NCI-H2029 treated with DMSO at 0.1 percent for 48 hours (cell line): ENCODE data around the gene RBM17.
"Not testable (repeated sequence)": the region's sequence is repeated elsewhere in the genome, so short reads cannot be mapped to it uniquely, and the experiment has no call there.

Experiments
- DNase-seq: peaks from one replicate; lab custom pipeline; 2025; lab: John Stamatoyannopoulos, UW

RBM17 gene

GRCh38 chr10:6056411-6057135 lies 32.3 kb upstream of the RBM17 start:
- DNase-seq = no peak

DNA sequence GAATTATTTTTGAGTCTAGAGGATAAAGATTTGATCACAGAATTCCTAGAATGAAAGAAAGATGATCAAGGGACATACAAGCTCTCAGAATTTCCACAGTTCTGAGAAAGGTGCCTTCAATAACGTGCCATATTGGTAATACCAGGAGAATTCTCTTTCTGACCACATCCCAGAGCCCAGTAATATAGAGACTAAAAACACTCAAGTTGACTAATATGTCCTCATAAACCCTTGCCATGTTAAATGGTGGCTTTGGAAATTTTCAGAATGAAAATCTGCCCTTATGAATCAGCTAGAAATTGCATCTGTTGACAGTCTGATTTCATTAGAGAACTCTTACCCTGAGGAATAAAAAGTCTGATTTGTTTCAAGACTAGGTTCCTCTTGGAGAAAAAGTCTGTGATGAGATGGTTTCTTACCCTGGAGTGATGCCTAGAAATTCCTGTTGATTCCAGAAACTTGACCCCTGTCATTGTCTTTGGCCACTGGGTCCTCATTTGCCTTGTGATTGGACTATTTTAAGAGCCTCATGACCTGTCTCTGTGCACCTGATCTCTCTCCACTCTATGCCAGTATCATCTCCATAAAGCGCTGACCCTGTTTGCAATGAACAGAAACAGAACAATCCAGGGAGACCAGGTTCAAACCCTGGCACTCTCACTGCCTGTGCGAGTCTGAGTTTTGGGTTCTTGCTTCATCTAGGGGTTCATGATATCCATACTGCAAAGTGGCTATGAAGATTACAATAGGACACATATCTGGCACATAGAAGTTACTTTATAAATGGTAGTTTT lies 30.0 kb upstream of the RBM17 start:
- DNase-seq = no peak

DNA sequence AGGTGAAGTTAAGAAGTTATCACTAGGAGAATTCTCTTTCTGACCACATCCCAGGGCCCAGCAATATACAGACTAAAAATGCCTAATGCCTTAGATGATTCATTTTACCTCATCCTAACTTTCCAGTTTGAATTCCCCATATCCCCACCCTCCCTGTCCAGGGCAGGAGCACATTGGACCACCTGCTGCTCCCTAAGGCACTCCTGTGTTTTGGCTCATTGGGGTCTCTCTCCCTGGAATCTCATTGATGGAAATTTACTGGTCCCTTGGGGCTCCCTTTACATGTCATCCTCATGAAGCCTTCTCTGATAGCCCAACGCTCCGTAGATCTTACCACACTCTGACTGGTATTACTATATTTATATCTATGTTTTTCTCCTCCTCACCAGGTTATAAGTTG lies 29.3 kb upstream of the RBM17 start:
- DNase-seq = no peak

- DNase-seq = no peak
Measured at GRCh38 chr10:6061056-6061455, 27.8 kb upstream of the RBM17 start.

- DNase-seq = no peak
Measured at GRCh38 chr10:6062101-6062771, 26.6 kb upstream of the RBM17 start, which contains the start of gene IL2RA. IL2RA (minus strand) TSS chr10:6062367; CDS start chr10:6062151, 216 bp downstream.

GRCh38 chr10:6064119-6064518 lies 24.7 kb upstream of the RBM17 start:
- DNase-seq = no peak

GRCh38 chr10:6064726-6065125 lies 24.1 kb upstream of the RBM17 start:
- DNase-seq = not testable (repeated sequence)

DNA sequence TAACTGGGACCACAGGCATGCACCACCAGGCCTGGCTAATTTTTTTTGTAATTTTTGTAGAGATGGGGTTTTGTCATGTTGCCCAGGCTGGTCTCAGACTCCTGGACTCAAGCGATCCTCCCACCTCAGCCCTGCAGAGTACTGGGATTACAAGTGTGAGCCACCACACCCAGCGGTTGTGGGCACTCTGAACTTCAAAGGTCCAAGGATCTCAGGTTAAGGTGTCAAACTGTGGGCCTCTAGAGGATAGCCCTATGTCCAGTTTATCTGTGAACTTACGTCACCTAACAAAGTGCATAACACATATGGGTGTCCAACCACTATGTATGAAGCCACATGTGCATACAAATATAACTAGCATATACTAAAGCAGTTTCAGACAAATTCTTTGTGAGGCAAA lies 23.4 kb upstream of the RBM17 start:
- no peak for DNase-seq

DNA sequence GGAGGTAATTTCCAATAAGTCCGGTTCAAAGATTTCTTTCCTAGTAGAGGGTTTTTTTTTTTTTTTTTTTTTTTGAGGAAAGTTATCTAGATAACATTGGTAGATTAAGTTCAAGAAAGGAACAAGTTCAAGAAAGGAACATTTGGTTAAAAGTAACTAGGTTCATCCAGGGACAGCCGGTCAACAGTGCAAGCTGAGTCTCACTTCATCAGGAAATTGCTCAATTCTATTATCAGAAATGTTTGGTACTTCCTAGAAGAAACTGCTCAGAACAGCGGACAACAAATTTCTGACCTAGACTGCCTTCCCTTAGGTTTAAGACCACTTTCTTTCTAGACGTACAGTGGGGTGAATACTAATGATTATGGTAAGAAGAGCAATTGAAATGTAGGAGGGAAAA lies 23.0 kb upstream of the RBM17 start:
- no peak for DNase-seq

- DNase-seq = no peak
Measured at GRCh38 chr10:6067457-6067856, 21.4 kb upstream of the RBM17 start.

- no peak for DNase-seq
Measured at GRCh38 chr10:6068006-6068405, 20.8 kb upstream of the RBM17 start.

GRCh38 chr10:6068422-6068821 lies 20.4 kb upstream of the RBM17 start:
- no peak for DNase-seq

DNA sequence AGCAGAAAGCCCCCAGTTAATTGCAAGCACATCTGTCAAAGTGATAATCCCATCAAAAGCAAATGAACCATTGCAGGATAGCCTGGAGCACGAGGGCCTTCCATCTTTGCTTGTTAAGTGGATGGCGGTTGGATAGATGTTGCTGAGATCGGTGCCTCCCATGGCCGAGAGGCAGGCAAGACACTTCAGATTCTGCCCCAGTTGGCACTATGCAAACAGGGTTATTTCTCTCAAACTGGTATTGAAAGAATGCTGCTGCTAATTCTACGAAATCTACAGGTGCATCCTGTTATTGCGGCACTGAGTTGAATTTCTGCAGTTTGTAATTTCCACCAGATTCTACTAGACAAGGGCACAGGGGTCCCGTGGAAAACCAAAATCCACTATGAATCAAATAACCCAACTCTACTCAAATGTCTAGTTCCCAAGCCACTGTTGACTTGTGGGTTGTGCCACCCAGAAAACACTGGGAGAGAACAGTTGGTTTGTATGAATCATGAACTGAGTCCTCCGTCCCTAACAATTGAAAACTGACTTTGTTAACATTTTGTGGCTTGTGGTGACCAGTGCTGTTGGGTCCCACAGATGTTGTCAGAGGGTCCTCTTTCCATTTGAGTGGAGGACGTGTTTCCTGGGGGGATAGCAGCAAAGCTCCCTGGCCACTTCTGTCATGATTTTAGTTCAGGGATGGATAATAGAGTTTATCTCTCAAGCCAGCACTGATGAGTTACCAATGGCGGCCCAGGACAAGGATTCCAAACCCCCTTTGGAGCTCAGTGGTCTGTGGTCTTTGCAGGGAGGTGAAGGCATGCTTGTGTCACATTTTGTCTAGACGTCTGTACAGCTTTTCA lies 19.5 kb upstream of the RBM17 start:
- no peak for DNase-seq

DNA sequence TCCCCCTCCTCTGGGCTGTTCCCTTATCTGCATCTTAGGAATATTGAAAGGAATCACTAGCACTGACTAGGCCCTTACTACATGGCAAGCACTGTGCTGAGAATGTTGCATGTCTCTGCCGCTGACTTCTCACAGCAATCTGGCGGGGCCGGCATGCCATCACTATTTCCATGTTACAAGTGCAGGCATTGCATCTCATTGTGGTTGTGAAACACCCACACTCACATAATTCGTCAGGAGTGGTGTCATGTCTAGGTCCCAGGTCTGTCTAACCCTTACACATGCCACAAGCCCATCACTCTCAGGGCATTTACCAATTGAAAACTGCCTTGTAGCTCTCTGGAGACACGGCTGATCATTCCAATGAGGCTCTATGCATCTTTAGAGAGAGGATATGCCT lies 18.2 kb upstream of the RBM17 start:
- DNase-seq = no peak

DNA sequence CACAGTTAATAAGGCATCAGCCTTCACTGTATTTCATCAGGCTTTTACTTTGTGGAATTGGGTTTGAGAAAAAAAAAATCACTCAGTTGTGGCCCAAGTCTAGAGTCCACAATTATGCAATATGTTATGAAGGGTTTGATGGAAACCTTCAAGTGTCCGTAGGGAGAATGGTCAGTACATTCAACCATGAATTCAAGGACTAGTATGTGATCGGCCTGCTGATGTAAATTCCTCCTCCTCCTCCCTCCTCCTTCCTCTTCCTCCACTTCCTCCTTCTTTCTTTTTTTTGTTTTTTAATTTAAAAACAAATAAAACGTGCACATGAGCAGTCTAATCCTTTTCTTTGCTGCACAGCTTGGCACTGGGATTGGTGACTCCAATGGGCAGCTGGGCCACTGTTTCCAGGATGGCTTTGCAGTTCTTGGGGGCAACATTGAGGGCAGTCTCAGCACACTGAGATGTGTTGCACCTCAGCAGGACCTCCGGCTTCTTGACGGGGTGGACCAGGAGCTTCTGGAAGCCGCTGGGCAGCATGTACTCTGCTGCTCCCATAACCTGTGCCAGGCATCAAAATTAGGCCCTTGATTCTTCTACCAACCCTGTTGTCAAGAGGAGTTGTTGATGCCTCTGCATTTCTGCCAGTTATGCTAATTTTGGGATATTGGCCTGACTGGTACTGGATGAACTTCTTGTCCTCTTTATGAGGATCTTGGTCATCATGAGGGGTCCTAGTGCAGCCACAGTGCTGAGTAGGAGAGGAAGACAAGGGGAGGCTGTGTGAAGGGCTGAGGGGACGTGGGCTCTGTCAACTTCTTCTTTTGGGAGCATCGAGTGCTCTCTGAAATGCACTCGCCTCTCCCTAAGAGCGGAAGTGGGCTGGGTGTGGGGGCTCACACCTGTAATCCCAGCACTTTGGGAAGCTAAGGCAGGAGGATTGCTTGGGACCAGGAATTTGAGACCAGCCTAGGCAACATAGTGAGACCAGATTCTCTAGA lies 17.4 kb upstream of the RBM17 start:
- no peak for DNase-seq

GRCh38 chr10:6072215-6072934 lies 16.5 kb upstream of the RBM17 start:
- DNase-seq = no peak

DNA sequence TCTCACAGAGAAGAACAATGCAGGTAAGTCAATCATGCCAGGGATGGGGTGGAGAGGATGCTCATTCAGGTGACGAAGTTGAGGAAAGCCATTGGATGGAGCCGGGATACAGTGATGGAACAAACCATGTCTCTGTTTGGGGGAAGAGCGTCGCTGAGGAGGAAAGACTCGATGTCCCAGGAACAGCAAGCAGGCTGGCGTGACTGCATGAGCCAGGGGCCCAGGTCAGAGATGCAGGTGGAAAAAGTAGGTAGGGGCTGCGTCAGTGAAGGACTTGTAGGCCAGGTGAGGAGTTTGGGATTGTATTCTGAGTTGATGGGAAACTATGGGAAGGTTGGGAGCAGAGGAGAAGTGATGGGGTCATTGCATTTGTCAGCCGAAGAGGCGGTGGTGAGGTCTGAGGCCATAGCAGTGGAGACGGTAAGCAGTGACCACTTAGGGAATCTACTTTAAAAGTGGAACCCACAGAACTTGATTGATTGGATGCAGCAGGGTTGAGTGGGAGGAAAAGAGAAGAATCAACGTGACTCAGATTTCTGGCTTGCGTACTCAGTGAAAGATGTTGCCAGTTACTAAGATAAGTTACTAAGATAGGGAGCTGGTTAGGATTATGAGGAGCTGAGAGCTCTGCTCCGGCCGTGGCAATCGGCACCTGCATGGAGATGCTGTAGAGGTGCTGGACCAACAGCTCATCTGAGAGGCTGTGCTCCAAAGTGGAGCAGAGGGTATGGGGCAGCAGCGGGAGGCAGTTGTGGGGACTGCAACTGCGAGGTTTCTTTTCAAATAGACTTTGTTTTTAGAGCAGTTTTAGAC lies 14.1 kb upstream of the RBM17 start:
- DNase-seq = no peak

DNA sequence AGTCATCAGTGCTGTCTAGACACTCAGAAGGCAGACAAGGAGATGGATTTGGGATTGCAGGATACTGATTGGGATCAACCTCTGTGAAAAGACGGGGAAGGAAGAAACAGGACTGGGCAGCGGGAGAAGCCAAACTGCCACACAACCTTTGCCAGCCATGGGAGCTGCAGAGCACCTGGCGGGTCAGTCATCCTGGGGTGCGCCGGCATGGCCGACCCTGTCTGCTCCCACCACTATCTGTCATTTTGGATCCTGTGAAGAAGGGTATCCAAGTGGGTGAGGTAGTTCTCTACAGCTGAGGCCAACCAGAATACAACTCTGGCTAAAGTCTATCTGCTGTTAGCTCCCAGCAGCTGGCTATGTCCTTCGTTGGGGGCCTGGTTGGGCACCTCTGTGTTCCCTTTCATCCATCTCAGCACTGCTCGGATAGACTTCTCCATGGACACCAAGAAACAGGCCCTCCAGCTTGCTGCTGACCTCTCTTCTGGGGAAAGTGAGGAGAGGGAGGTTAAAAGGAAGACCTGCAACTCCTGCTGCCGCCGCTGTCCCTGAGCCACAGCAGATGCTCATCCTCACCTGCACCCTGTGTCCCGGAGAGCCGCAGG lies 11.7 kb upstream of the RBM17 start:
- DNase-seq = no peak

GRCh38 chr10:6079044-6079443 lies 9.8 kb upstream of the RBM17 start:
- no peak for DNase-seq
